GM21360 (cell line): ENCODE measurements around the gene GRHL1.

Source experiments
- ATAC-seq: cut with Tn5 transposase; IDR thresholded peaks from one replicate; pipeline ENCODE4 v1.9.1; 2021; ENCODE audit warnings: mild to moderate bottlenecking, moderate library complexity; ENCODE audit not compliant: unreplicated experiment

GRHL1 gene

DNA sequence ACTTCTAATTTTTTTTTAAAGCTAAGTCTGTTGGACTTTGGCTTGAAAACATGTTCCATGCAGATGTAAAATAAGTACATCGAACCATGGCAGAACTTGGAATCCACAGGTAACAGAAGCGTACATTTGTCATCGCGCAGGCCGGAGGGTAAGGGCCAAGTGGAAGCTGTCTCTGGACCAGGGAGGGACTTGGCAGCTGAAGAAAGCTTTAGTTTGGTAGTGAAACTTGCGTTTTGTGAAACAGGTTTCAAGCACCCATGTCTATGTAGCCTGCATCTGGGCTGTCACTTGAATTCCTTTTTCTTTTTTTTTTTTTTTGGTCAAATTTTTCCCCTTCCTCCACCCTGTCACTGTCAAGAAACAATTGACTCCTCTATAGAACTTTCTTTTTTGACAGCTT is 20.4 kb downstream of the GRHL1 start:
- no peak for ATAC-seq

DNA sequence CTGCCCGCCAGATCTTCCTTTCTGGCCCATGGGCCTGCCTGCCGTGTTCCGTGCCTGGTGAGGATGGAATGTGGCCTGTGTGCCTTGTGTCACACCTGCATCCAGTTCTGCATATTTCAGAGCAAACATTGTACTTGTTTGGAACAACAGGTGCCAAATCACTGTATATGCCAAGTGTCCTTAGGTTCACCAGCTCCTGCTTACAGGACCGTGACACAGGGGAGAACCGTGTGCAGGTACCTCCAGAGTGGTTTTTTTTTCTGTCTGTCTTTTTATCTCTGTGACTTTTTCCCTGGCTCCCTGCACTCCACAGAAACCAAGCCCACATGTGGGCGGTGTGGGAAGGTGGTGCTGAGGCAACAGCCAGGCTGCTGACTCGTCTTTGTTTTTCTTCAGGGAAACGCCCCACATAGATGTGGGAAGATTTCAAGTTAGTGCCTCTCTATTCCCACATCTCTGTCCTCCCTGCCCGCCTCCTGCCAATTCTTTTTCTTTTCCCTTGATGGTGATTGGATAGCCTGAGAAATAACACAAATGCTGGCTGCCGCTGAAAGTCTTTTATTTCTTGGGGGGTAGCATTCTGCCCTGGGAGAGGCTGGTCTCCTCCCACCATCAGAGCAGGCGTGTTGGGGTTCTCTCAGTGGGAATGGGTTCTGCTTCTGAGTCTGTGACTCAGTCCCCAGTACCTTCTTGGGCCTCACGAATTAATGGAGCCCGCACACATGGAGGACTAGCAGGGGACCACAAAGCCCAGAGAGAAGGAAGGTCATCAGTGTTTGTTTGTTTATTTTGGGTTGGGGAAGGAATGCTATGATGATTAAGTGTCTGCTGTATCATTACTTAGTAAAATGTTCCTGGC is 21.4 kb downstream of the GRHL1 start:
- no peak for ATAC-seq

DNA sequence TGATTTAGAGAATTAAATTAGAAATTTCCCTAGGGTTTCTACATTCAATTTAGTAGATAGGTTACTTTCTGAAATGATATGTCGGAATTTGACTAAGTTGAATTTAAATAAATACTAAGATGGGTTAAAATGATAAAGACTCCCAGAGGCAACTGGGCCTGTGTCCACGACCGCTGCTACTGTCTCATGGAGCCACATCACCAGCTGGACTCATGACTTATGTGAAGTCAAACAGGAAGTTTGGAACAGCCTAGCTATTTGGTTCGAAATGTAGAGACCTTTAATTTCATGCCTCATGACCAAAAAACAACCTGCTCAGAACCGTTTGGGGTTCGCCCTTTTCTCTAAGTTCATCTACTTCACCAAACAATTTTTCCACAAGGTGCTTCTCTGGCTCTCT is 22.2 kb downstream of the GRHL1 start:
- ATAC-seq: no peak

DNA sequence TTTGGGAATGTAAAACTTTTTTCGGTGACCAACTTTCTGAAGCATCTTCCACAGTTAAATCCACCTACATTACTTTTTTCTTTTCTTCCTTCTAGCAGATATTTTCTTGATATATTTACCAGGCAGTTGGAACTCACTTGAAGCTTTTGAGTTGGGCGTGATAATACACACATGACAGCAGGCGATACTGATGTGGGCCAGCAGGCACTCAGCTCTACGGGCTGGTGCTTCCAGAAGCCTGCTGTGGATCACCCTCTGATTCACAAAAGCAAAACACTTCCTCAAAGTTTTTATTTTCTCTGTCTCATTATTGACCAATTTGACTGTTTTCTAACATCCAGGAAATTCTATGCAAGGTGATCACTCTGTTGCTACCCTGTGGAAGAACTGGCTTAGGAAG is 22.9 kb downstream of the GRHL1 start:
- no peak for ATAC-seq

DNA sequence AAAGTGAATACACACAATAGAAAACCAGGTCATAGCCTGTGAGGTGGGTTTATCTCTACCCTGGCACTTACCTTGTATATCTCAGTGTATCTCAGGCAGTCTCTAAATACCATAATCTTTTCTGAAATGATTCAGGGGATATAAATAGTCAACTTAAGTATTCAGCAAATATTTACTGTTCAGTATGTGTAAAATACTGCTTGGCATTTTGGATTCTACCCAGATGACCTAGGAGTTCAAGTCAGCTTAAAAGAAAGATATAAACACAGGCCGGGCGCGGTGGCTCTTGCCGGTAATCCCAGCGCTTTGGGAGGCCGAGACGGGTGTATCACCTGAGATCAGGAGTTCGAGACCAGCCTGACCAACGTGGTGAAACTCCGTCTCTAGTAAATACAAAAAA is 23.8 kb downstream of the GRHL1 start:
- no peak for ATAC-seq

DNA sequence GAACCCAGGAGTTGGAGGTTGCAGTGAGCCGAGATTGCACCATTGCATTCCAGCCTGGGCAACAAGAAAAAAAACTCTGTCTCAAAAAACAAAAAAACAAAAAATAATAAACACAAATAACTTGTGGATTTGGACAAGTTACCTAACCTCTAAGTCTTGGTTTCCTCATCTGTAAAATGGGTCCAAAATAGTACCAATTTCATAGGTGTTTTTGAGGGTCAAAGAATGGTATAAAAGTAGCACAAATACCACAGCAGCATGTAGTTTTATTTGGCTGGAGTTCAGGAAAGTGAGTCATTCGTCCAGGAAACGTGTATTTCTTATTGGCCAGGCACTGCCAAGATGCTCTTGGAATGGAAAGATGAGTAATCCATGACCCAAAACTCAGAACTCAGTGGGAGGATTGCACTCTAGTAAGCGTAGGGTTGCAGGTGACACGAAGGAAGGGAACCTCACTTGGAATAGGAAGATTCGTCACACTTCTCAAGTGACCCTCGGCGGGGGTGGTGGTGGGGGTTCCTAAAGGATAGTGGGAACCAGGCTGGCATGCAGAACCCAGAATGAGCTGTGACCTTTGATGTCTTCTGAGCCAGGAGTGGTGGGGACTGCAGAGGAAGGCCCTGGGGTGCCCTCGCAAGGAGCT is 24.4 kb downstream of the GRHL1 start:
- ATAC-seq: no peak

DNA sequence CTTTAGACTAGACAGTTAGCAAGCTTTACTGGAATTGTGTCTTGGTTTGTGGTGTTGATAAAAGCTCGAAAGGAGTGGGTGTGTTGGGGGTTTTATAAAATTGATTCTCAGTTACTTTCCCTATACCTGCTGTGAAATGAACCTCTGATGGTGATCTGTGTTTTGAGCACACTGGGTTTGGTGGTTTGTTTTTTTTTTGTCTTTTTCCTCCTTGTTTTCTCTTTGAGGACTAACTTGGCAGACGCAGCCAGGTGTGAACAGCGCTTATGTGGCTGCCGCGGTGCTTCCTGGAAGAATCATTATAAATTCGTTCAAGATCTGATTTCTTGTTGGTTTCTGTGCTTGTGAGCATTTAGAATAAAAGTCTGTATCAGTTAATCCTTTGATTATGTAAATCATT is 28.5 kb downstream of the GRHL1 start:
- ATAC-seq: no peak

DNA sequence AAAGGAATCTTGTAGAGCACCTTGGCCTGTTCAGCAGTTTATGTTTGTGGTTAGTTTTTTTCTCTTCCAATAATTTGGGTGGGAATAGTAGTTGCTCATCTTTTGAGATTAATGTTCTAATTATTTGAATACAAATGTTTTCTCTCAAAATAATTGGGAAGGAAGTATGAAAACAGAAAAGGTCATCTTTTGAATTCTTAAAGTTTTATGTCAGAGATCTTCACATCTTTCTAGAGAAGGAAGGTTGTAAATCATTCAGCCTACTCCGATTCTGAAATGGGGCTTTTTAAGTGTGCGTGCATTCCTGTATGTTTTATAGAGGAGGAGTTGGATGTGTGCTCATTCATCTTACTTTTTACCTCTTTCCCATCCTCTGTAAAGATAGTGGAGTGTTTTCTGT is 29.0 kb downstream of the GRHL1 start:
- ATAC-seq: no peak

DNA sequence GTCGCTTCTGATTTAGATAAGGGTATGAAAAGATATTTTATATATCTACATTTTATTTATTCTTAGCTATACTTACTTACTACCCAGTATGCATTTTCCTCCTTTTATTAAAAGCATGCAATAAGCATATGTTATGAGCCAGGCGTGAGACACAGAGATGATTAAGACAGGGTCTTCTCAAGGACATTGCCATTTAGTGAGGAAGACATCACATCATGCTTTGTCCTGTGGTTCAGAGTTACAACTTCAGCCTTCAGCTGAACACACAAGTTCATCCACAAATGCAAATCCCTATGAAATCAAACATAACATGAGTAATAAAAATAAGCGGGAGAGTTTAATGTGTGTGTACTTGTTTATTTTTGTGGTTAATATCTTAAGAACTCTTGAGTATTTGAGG is 30.2 kb downstream of the GRHL1 start:
- no peak for ATAC-seq

DNA sequence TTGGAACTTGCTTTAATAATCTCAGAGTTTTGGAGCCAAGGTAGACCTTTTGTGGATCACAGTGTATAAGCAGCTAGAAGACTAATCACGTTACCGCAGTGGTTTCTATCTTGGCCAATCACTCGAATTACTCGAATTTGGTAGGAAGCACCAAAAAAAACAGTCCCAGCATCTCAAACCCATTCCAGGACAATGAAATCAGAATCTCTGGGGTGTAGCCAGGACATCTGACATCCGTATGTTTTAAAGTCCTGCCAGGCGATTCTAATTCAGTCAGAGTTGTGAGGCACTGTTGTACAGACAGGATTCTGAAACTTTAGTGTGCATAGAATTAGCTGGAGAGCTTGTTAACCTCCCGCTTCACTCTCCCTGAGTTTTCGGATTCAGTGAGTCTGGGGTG is 30.8 kb downstream of the GRHL1 start:
- ATAC-seq: no peak

DNA sequence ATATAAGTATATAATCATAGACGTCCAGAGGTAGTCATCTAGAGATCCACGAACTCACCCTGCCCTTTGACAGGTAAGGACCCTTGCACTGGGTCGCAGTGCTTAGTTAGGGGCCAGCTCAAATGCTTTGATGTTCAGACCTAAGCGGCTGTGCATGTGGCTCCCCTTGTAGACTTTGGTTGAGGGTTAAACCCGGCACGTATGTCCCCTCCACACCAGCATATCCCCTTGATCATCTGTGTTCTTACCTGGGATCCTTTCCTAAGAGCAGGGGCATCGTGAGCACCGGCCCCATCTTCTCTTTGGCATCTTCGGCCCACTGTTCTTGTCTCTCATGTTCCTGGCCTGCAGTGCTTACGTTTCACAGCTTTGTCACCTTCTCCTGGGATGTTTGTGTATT is 31.4 kb downstream of the GRHL1 start:
- no peak for ATAC-seq

DNA sequence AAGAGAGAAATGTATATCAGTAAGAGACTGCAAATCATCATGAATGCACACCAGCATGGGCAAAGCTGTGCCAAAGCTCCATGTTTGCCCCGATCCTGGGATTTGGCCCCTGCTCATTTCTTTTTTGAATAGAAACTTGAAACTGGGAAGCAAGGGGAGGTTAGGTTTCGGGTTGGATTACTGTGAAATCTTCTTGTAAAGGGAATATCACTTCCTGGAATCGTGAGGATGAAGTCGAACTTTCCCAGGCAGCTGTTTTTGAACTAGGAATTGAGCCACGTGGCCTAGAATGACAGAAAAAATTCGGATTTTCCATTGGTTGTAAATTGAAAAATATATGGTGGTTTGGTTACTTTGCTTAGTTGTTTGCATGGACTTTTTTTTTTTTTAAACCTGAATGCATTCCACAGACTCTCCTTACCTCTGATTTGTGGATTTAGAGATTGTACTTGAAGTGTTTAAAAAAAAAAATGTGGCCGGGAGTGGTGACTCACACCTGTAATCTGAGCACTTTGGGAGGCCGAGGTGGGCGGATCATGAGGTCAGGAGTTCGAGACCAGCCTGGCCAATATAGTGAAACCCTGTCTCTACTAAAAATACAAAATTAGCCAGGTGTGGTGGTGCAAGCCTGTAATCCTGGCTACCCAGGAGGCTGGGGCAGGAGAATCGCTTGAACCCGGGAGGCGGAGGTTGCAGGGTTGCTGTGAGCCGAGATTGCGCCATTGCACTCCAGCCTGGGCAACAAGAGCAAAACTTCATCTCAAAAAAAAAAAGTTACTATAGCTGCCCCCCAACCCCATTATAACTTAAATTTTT is 32.1 kb downstream of the GRHL1 start:
- ATAC-seq: no peak

DNA sequence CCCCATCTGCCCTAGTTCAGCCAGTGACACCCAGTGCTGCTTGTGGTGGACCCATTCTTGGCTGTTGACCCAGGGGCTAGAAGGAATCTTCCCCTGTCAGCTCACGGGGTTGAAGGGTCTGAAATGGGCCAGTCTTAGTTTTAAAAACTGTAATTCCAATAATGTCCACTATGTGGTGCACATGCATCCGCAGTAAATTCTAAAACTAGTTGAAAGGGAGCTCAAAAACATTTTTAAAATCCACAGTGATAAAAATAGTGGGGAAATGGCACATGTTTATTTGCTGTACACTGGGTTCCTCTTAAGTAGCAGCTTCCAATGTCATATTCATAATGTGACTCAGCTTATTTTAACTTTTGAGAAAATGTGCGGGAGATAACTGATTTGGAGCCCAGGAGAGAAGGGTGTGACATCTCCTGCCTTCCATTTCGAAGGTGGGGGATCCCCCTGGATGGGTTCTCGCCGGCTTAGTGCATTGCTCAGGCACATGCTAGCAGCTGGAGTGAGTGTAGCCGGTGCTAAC is 32.8 kb downstream of the GRHL1 start:
- no peak for ATAC-seq

DNA sequence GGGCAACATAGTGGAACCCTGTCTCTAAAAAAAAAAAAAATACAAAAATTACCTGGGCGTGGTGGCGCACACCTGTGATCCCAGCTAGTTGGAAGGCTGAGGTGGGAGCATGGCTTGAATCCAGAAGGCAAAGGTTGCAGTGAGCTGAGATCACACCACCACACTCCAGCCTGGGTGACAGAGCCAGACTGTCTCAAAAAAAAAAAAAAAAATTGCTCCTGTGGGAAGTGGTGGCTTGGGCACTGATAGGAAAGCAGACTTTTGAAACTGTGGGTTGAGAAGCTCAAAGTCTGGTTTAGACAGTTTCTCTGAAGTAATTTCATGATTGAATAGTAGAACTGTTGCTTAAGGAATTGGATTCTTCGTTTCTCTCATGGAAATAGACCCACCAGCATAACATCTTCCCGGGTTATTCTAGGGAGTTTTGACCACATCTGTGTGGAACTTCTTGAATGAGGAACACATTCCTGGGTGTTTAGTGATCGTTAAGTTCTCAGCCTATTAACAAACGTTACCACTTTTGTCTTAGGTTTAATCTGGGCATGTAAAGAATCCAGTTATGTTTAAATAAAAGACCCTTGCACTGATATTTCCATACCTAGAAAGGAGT is 33.5 kb downstream of the GRHL1 start:
- no peak for ATAC-seq

DNA sequence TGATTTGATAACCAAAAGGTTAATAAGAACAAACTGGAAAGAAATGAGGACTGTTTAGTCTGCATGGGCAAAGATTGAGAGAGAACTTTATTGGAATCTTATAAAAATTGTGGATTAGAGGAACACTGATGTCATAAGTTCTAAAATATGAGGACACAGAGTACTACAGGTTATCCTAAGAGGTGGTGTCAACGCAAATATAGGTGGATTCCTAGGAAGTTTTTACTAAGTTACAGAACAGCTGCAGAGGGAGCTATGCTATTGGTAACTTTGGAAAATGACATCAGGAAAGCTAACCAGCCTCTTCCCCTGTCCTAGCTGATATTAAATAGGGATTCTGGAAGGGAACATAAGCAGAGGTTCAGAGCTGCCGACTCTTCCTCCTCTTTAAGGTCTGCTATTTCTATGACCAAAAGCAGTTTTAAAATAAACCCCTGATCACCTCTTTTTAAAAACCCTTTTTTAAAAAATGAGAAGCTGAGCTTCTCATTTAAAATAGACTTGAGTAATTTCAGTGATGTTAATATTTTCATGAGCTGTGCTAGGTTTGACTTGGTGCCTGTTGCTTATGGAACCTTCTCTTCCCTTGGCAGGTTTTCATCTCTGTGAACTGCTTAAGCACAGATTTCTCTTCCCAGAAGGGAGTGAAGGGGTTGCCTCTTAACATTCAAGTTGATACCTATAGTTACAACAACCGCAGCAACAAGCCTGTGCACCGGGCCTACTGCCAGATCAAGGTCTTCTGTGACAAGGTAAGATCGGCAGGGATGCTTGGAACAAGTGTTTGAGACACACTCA is 34.2 kb downstream of the GRHL1 start:
- no peak for ATAC-seq

DNA sequence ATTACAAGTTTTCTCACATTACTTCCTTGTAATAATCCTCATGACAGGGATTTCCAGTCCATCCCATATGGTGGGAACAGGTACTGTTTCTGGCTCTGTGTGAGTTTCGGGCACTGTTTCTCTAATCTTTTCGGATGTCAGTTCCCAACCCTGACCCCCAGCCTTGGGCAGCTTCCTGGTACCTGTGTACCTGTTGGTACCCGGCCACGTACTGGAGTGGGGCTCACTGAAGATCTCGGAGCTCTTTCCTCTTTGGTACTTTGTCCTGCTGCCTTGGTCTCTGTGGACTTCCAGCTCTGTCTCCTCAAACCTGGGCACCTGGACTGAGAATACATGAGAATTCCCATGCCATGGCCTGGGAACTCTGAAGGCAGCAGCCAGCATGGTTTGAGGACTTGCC is 36.8 kb downstream of the GRHL1 start:
- no peak for ATAC-seq

DNA sequence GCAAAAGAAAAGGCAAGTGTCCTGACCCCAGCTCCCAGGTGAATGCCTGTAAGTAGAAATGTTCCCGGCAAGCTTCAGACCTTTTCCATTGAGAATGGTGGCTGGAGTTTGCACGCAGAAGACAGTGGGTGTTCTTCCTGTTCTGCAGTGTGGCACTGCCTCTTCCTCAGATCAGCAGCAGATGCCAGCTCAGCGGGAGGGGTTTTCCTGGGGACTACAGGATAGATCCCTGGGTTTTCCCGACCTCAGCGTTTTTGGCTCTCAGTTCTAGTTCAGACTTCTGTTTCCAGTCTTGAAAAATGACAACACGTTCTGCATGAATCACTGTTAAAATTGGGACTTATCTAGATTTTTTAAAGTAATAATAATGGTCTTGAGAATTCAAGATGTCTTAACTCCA is 39.2 kb downstream of the GRHL1 start:
- no peak for ATAC-seq

DNA sequence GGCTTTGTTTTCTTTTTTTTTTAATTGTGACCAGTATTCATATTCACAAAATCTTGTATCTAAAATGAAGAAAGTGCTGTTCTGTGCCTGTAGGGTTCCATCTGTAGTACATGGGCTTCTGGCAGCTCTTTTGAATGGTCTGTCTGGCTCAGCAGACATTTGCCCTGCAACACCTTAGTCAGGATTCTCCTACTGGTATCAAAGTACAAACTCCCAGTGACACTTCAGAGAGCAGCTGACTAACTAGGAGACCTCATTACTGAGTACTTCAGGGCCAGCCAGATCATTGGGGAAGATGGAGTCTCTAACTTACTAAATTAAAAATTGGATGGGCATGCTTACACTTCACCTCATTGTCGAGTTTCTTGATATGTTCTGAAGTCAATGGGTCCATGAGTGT is 39.7 kb downstream of the GRHL1 start:
- no peak for ATAC-seq

DNA sequence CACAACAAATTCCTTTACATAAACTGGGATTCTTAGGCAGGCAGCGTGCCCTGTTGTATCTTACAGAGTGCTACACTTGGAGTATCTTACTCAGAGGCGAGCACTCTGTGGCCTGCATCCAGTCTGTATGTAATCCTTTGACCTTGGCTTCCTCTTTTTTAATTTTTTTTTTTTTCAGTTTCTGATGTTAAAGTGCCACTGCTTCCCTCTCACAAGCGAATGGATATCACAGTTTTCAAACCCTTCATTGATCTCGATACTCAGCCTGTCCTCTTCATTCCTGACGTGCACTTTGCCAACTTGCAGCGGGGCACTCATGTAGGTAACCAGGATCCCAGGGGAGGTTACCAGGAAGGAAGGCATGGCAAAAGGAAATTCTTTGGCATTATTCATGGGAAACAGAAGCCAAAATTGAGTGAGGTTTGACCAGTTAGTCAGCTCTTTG is 40.4 kb downstream of the GRHL1 start:
- no peak for ATAC-seq
